Suprapubic skin (tissue), 4 donors: ENCODE measurements around the gene NEU2. TPM values are rescaled to one million over a fixed set of nuclear protein-coding genes. Genes with fewer than 3 reads are reported as not detected.
A peak's percentile ranks its signal among the peaks of the same experiment; 100 is the strongest.
"Not testable (repeated sequence)": the region's sequence is repeated elsewhere in the genome, so short reads cannot be mapped to it uniquely, and the experiment has no call there.

Experiments
- DNase-seq, 2 donors: peaks; one replicate each; pipeline ENCODE4 v3.0.0-alpha.2; 2019; ENCODE audit warnings: low spot score in 2 of 2
- H3K27ac ChIP-seq: fragments of 200-600 bp; sonication (generic); one replicate; pipeline ENCODE4 v1.5.1; 2019
- H3K27me3 ChIP-seq: fragments of 200-600 bp; sonication (generic); one replicate; pipeline ENCODE4 v1.5.1; 2019
- H3K36me3 ChIP-seq: fragments of 200-600 bp; sonication (generic); one replicate; pipeline ENCODE4 v1.5.1; 2019
- H3K4me1 ChIP-seq: fragments of 200-600 bp; sonication (generic); one replicate; pipeline ENCODE4 v1.5.1; 2019
- H3K4me3 ChIP-seq: fragments of 200-600 bp; sonication (generic); one replicate; pipeline ENCODE4 v1.5.1; 2019; ENCODE audit warnings: mild to moderate bottlenecking
- H3K9me3 ChIP-seq: fragments of 200-600 bp; sonication (generic); one replicate; pipeline ENCODE4 v1.5.1; 2019
- CTCF ChIP-seq, 2 donors: fragments of 200-600 bp in 1 of 2; fragments of 450-650 bp in 1 of 2; sonication (generic) in 1 of 2; IDR thresholded peaks; one replicate each; pipeline ENCODE4 v1.5.1; 2016 to 2019; ENCODE audit warnings: antibody characterized with exemption in 2 of 2, mild to moderate bottlenecking in 1 of 2, moderate library complexity in 1 of 2
- EP300 ChIP-seq: sonication (generic); formaldehyde crosslinking; IDR thresholded peaks from one replicate; pipeline ENCODE4 v1.6.1; 2017; ENCODE audit warnings: antibody characterized with exemption
- POLR2A ChIP-seq, 2 donors: fragments of 450-650 bp; IDR thresholded peaks; one replicate each; pipeline ENCODE4 v1.6.1; 2017; ENCODE audit warnings: antibody characterized with exemption in 2 of 2, mild to moderate bottlenecking in 2 of 2, moderate library complexity in 2 of 2
- POLR2AphosphoS5 ChIP-seq, 3 donors: sonication (generic); formaldehyde crosslinking; IDR thresholded peaks; one replicate each; pipeline ENCODE4 v1.6.1; 2017; ENCODE audit warnings: antibody characterized with exemption in 3 of 3
- WGBS: methylation state at CpG from one replicate; pipeline ENCODE4 v1.1.5; 2018; 5-methylcytosine and 5-hydroxymethylcytosine counted together
- total RNA-seq, 4 donors: library from RNA; depleted of rRNA; stranded (reverse); fragments of >200 nt; gene quantifications; one replicate each; pipeline ENCODE4 v1.1.0, GENCODE V29; 2016

Gene NEU2
- total RNA-seq, 4 donors from 2014 or later, result 1.7 to 19.9 (median 5.8) TPM

GRCh38 chr2:233048569-233049193 lies 16.2 kb downstream of the NEU2 start:
- 60% methylated on average over 10 of the region's 10 CpGs for WGBS
- H3K4me3 ChIP-seq, result no peak overlapping the region
- TF ChIP-seq POLR2A (IDR thresholded peaks at IDR 0.05) (no peak), POLR2AphosphoS5 (IDR thresholded peaks at IDR 0.05) (no peak), EP300 (no peak), CTCF (IDR thresholded peaks at IDR 0.05) (no peak)
- DNase-seq, result peak in 1 of 2 donors; percentile 38
- H3K27me3 ChIP-seq, result no peaks in the 10 kb centered on the region
- H3K9me3 ChIP-seq, result no peaks in the 10 kb centered on the region
- H3K4me1 ChIP-seq, result peaks cover 31% of the 10 kb centered on the region
- H3K27ac ChIP-seq, result peak overlapping the region; percentile 46
- H3K36me3 ChIP-seq, result no peaks in the 10 kb centered on the region

DNA sequence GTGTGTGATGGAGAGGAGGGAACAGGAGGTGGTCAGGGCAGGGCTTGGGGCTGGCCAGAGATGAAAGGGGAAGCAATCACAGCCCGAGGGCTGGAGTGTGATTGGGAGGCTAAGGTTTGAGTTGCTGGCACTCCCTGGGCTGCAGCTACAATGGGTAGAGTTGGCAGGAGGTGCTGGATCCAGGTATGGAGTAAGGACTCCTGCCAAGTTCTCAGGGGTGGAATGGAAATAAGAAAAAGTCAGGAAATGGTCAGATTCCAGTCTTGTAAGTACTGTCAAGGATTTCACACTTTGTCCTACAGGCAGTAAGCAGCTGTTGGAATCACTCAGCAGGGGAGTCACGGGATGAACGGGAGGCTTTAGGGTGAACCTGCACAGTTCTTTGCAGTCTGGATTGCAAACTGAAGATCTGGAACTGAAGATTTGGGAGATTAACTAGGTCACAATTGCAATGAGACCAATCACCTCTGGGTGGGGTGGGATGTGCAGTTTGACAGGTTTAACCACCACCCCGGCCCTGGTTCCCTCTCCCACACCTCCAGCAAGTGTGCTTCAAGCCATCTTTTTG lies 16.8 kb downstream of the NEU2 start:
- peak overlapping the region; percentile 46 for H3K27ac ChIP-seq
- peak in 1 of 2 donors; percentile 44 for DNase-seq
- WGBS, result 48% methylated on average over 4 of the region's 4 CpGs
- no peaks in the 10 kb centered on the region for H3K27me3 ChIP-seq
- no peak overlapping the region for H3K4me3 ChIP-seq
- H3K36me3 ChIP-seq, result no peaks in the 10 kb centered on the region
- H3K4me1 ChIP-seq, result peaks cover 35% of the 10 kb centered on the region
- TF ChIP-seq POLR2AphosphoS5 (IDR thresholded peaks at IDR 0.05), result no peak
- TF ChIP-seq POLR2A (IDR thresholded peaks at IDR 0.05), result no peak
- TF ChIP-seq EP300, result no peak
- no peak for TF ChIP-seq CTCF (IDR thresholded peaks at IDR 0.05)
- no peaks in the 10 kb centered on the region for H3K9me3 ChIP-seq

GRCh38 chr2:233051241-233052149 lies 19.0 kb downstream of the NEU2 start:
- peak; percentile 78 to 79 for DNase-seq
- Histone ChIP-seq H3K4me3 (no peak overlapping the region), H3K9me3 (no peaks in the 10 kb centered on the region), H3K36me3 (no peaks in the 10 kb centered on the region), H3K27me3 (no peaks in the 10 kb centered on the region), H3K4me1 (peaks cover 35% of the 10 kb centered on the region), H3K27ac (peak overlapping the region; percentile 35)
- TF ChIP-seq POLR2AphosphoS5 (IDR thresholded peaks at IDR 0.05), result peak in 2 of 3 donors; percentile 9 to 66
- no peak for TF ChIP-seq EP300
- 31% methylated on average over 24 of the region's 24 CpGs for WGBS

DNA sequence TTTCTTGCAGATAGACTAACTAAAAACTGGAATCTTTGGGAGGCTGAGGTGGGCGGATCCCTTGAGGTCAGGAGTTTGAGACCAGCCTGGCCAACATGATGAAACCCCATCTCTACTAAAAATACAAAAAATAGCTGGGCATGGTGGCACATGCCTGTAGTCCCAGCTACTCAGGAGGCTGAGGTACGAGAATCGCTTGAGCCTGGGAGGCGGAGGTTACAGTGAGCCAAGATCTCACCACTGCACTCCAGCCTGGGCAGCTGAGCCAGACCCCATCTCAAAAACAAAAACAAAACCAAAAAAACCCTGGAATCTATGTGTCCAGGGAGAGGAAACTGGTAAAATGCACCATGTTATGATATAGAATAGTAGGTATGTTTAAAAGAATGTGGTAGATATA lies 20.0 kb downstream of the NEU2 start:
- 96% methylated on average over 4 of the region's 4 CpGs for WGBS
- H3K27ac ChIP-seq, H3K27me3 ChIP-seq, H3K9me3 ChIP-seq, H3K36me3 ChIP-seq, H3K4me3 ChIP-seq: not testable (repeated sequence)
- peaks cover 35% of the 10 kb centered on the region for H3K4me1 ChIP-seq
- peak in 1 of 2 donors; percentile 54 for DNase-seq

- Histone ChIP-seq H3K27ac (no peak overlapping the region), H3K9me3 (no peaks in the 10 kb centered on the region), H3K4me1 (peaks cover 21% of the 10 kb centered on the region), H3K36me3 (no peaks in the 10 kb centered on the region), H3K27me3 (no peaks in the 10 kb centered on the region), H3K4me3 (no peak overlapping the region)
- peak; percentile 71 to 80 for DNase-seq
- TF ChIP-seq EP300, result no peak
- peak; percentile 71 to 81 for TF ChIP-seq CTCF (IDR thresholded peaks at IDR 0.05)
- WGBS, result 26% methylated on average over 19 of the region's 22 CpGs
Measured at GRCh38 chr2:233053928-233054784, 21.7 kb downstream of the NEU2 start.
